Stomach (tissue), 4 donors: ENCODE measurements around the gene CRISPLD2.

Source experiments
- EP300 ChIP-seq: sonication (generic); formaldehyde crosslinking; IDR thresholded peaks from one replicate; pipeline ENCODE4 v1.6.1; 2017; ENCODE audit warnings: antibody characterized with exemption
- POLR2AphosphoS5 ChIP-seq, 3 donors: sonication (generic); formaldehyde crosslinking; IDR thresholded peaks; one replicate each; pipeline ENCODE4 v1.6.1; 2016; ENCODE audit warnings: antibody characterized with exemption in 3 of 3
- TF ChIP-seq, protein P1 (sequence below), 7 experiments: fragments of 450-650 bp in 4 of 7; fragments of 200-600 bp in 3 of 7; sonication (generic) in 3 of 7; IDR thresholded peaks; one replicate each; pipeline ENCODE4 v1.5.1; 2016 to 2019; ENCODE audit warnings: antibody characterized with exemption in 7 of 7, control low read depth in 2 of 7, mild to moderate bottlenecking in 1 of 7

DNA sequence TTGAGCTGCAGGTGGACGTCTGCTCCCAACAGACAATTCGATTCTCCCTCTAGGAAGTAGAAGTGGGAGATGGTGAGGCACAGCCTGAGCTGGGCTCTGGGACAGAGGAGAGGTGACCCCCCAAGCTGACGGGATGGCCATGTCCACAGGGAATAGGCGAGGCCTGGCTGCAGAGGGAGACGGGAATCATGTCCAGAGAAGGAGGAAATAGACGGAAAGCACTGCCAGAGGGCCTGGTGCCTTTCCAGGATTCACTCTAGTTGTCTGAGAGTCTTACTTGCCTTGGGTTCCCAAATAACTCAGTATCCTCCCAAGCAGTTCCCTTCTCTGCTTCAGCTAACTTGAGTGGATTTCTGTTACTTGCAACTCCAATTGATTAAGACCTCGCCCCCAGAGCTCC is 4.3 kb upstream of the CRISPLD2 start:
- TF ChIP-seq, protein P1, sequence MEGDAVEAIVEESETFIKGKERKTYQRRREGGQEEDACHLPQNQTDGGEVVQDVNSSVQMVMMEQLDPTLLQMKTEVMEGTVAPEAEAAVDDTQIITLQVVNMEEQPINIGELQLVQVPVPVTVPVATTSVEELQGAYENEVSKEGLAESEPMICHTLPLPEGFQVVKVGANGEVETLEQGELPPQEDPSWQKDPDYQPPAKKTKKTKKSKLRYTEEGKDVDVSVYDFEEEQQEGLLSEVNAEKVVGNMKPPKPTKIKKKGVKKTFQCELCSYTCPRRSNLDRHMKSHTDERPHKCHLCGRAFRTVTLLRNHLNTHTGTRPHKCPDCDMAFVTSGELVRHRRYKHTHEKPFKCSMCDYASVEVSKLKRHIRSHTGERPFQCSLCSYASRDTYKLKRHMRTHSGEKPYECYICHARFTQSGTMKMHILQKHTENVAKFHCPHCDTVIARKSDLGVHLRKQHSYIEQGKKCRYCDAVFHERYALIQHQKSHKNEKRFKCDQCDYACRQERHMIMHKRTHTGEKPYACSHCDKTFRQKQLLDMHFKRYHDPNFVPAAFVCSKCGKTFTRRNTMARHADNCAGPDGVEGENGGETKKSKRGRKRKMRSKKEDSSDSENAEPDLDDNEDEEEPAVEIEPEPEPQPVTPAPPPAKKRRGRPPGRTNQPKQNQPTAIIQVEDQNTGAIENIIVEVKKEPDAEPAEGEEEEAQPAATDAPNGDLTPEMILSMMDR (IDR thresholded peaks at IDR 0.05), result no peak
- no peak for TF ChIP-seq EP300
- no peak for TF ChIP-seq POLR2AphosphoS5 (IDR thresholded peaks at IDR 0.05)
